Right atrium auricular region (tissue), 2 donors: ENCODE data around the gene NCOA5. TPM values are rescaled to one million over a fixed set of nuclear protein-coding genes. Genes with fewer than 3 reads are reported as not detected.

Experiments
- DNase-seq: peaks from one replicate; pipeline ENCODE4 v3.0.0-alpha.2; 2019; ENCODE audit warnings: low spot score
- H3K27ac ChIP-seq, 2 donors: fragments of 200-600 bp; sonication (generic); 1 replicate in 1 of 2; 2 replicates in 1 of 2; pipeline ENCODE4 v1.5.1; 2016 to 2019
- H3K27me3 ChIP-seq, 2 donors: fragments of 200-600 bp; sonication (generic); one replicate each; pipeline versions ENCODE4 v1.5.1 to v1.6.0; 2017 to 2019
- H3K36me3 ChIP-seq: fragments of 200-600 bp; sonication (generic); one replicate; pipeline ENCODE4 v1.5.1; 2016
- H3K4me1 ChIP-seq, 2 donors: fragments of 200-600 bp; sonication (generic); one replicate each; pipeline versions ENCODE4 v1.5.1 to v1.6.0; 2017 to 2019
- H3K4me3 ChIP-seq, 2 donors: fragments of 200-600 bp; sonication (generic); 1 replicate in 1 of 2; 2 replicates in 1 of 2; pipeline ENCODE4 v1.5.1; 2017 to 2019; ENCODE audit warnings: mild to moderate bottlenecking in 1 of 2, moderate library complexity in 1 of 2
- H3K9me3 ChIP-seq, 2 donors: fragments of 200-600 bp; sonication (generic); one replicate each; pipeline ENCODE4 v1.5.1; 2019
- total RNA-seq, 2 donors: library from RNA; depleted of rRNA; stranded (reverse); fragments of >200 nt; gene quantifications; one replicate each; pipeline ENCODE4 v1.1.0, GENCODE V29; 2016
- TF ChIP-seq, protein P1 (sequence below), 2 donors: fragments of 200-600 bp; sonication (generic); IDR thresholded peaks; one replicate each; pipeline ENCODE4 v1.5.1; 2019; ENCODE audit warnings: antibody characterized with exemption in 2 of 2

NCOA5 gene
- total RNA-seq, 2 donors from 2014 or later: 17.8 to 23.3 TPM

GRCh38 chr20:46036370-46036769 lies 53.4 kb downstream of the NCOA5 start:
- Histone ChIP-seq H3K36me3 (no peaks in the 10 kb centered on the region), H3K4me1 (peaks cover 0 to 8% of the 10 kb centered on the region in 2 donors), H3K9me3 (no peaks in the 10 kb centered on the region), H3K4me3 (no peak overlapping the region), H3K27ac (no peak overlapping the region), H3K27me3 (peaks cover 3 to 10% of the 10 kb centered on the region in 2 donors)
- DNase-seq: no peak
- TF ChIP-seq, protein P1, sequence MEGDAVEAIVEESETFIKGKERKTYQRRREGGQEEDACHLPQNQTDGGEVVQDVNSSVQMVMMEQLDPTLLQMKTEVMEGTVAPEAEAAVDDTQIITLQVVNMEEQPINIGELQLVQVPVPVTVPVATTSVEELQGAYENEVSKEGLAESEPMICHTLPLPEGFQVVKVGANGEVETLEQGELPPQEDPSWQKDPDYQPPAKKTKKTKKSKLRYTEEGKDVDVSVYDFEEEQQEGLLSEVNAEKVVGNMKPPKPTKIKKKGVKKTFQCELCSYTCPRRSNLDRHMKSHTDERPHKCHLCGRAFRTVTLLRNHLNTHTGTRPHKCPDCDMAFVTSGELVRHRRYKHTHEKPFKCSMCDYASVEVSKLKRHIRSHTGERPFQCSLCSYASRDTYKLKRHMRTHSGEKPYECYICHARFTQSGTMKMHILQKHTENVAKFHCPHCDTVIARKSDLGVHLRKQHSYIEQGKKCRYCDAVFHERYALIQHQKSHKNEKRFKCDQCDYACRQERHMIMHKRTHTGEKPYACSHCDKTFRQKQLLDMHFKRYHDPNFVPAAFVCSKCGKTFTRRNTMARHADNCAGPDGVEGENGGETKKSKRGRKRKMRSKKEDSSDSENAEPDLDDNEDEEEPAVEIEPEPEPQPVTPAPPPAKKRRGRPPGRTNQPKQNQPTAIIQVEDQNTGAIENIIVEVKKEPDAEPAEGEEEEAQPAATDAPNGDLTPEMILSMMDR (IDR thresholded peaks at IDR 0.05): no peak

- no peaks in the 10 kb centered on the region for H3K36me3 ChIP-seq
- no peak for DNase-seq
- H3K9me3 ChIP-seq: no peaks in the 10 kb centered on the region
- peaks cover 3 to 14% of the 10 kb centered on the region in 2 donors for H3K27me3 ChIP-seq
- TF ChIP-seq, protein P1 (IDR thresholded peaks at IDR 0.05): no peak
- no peak overlapping the region for H3K4me3 ChIP-seq
- peaks cover 0 to 8% of the 10 kb centered on the region in 2 donors for H3K4me1 ChIP-seq
- H3K27ac ChIP-seq: no peak overlapping the region
These were observed 54.0 kb downstream of the NCOA5 start for GRCh38 chr20:46035713-46036112.

- Histone ChIP-seq H3K36me3 (no peaks in the 10 kb centered on the region), H3K4me3 (no peak overlapping the region), H3K4me1 (peaks cover 0 to 8% of the 10 kb centered on the region in 2 donors), H3K27me3 (peaks cover 3 to 18% of the 10 kb centered on the region in 2 donors), H3K27ac (no peak overlapping the region), H3K9me3 (no peaks in the 10 kb centered on the region)
- TF ChIP-seq, protein P1 (IDR thresholded peaks at IDR 0.05): no peak
- DNase-seq: no peak
These were observed 54.5 kb downstream of the NCOA5 start for GRCh38 chr20:46035253-46035652.

DNA sequence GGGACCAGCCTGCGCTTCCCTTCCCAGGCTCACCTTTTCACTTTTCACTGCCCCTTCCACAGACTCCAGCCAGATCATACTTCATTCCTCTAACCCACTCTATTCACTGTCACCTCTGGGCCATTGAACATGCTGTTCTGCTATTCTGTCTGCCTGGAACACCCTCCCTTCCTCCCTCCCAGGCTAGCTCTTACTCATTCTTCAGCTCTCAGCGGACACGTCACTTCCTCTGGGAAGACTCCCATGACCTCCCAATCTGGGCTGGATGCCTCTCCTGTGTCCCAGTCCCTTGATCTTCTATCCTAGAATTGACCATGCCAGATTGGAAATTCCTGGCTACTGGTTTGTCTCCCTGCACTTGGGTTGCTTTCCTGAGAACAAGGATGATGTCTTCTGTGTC lies 55.7 kb downstream of the NCOA5 start:
- TF ChIP-seq, protein P1 (IDR thresholded peaks at IDR 0.05): no peak
- Histone ChIP-seq H3K9me3 (no peaks in the 10 kb centered on the region), H3K4me3 (no peak overlapping the region), H3K4me1 (peaks cover 0 to 8% of the 10 kb centered on the region in 2 donors), H3K27me3 (peaks cover 6 to 26% of the 10 kb centered on the region in 2 donors), H3K27ac (no peak overlapping the region), H3K36me3 (no peaks in the 10 kb centered on the region)
- no peak for DNase-seq

DNA sequence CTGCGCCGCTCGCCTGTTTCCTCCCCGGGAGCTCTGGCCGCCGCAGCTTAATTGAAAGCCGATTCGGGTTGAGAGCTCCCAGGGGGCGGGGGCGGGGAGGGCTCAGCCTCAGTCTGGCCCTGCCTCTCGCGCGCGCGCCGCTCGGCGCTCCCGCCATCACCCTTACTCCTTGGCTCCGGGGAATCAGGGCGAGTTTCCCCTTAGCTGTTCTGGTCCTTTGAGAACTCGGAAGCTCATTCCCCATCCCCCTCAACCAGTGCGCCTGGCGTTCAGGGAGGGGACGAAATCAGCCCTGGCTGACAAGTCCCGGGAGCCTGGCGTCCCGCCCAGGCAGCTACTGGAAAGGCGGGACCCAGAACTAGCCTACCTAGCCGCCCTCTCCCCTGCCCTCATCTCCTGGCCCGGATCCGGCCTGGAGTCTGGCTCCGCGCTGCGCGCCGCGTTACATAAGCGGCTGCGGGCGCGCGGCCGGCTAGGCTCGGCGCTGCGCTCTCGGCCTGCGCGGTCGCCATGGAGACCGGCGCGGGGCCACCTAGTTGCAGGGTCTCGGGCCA lies 58.0 kb downstream of the NCOA5 start:
- H3K27me3 ChIP-seq: peaks cover 6 to 32% of the 10 kb centered on the region in 2 donors
- no peaks in the 10 kb centered on the region for H3K9me3 ChIP-seq
- DNase-seq: no peak
- H3K27ac ChIP-seq: no peak overlapping the region
- TF ChIP-seq, protein P1 (IDR thresholded peaks at IDR 0.05): no peak
- peaks cover 0 to 8% of the 10 kb centered on the region in 2 donors for H3K4me1 ChIP-seq
- H3K4me3 ChIP-seq: peak overlapping the region in 1 of 2 donors; percentile 15
- H3K36me3 ChIP-seq: no peaks in the 10 kb centered on the region
